ENCODE measurements around the gene PA2G4. TPM values are rescaled to one million over a fixed set of nuclear protein-coding genes. Genes with fewer than 3 reads are reported as not detected.

Gene PA2G4
- total RNA-seq, 1 donor, result 115 TPM

DNA sequence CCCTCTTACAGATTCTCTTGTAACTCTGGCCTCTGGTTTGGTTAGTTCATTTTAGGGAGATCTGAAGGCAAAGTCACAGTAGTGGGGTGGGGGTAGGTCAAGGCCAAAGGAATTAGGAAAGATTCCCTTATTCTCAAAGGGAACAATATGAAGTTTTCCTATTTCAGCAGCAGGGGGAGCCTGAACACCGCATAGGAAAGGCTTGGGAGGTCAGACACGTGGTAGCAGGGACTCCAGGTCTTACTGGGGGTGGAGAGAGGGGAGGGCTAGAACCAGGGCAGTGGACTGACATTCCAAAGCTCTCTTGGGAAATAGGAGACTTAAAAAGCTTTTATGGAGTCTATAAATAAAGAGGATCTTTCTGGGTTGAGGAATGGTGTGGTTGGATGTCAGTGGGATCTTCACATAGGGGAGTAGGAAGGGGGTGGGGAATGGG, 15.0 kb downstream of the PA2G4 start:
- peaks cover 39% of the 10 kb centered on the region for H3K79me2 ChIP-seq (ENCODE audit: insufficient read depth, low read length)
- H3K4me1 ChIP-seq (ENCODE audit: insufficient read depth, low read length), result peaks cover 29% of the 10 kb centered on the region
- no peaks in the 10 kb centered on the region for H3K9me3 ChIP-seq (ENCODE audit: low read depth, low read length)
- peak; percentile 93 for DNase-seq (ENCODE audit: insufficient read length, low spot score, missing footprints)
- H3K36me3 ChIP-seq (ENCODE audit: insufficient read depth, low read length), result peaks cover 18% of the 10 kb centered on the region
- peak overlapping the region; percentile 92 for H3K27ac ChIP-seq (ENCODE audit: low read depth, low read length)
- TF ChIP-seq, protein P1, sequence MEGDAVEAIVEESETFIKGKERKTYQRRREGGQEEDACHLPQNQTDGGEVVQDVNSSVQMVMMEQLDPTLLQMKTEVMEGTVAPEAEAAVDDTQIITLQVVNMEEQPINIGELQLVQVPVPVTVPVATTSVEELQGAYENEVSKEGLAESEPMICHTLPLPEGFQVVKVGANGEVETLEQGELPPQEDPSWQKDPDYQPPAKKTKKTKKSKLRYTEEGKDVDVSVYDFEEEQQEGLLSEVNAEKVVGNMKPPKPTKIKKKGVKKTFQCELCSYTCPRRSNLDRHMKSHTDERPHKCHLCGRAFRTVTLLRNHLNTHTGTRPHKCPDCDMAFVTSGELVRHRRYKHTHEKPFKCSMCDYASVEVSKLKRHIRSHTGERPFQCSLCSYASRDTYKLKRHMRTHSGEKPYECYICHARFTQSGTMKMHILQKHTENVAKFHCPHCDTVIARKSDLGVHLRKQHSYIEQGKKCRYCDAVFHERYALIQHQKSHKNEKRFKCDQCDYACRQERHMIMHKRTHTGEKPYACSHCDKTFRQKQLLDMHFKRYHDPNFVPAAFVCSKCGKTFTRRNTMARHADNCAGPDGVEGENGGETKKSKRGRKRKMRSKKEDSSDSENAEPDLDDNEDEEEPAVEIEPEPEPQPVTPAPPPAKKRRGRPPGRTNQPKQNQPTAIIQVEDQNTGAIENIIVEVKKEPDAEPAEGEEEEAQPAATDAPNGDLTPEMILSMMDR (IDR thresholded peaks at IDR 0.05; ENCODE audit: extremely low read depth, low read depth, low read length), result peak; percentile 86
- no peak overlapping the region for H2AFZ ChIP-seq (ENCODE audit: low read length)
- H4K20me1 ChIP-seq (ENCODE audit: insufficient read depth, low read length), result peaks cover 16% of the 10 kb centered on the region
- peak overlapping the region; percentile 85 for H3K4me3 ChIP-seq (ENCODE audit: insufficient read depth, low read length)
- peak overlapping the region; percentile 99 for H3K4me2 ChIP-seq (ENCODE audit: insufficient read depth, low read length)
- H3K27me3 ChIP-seq (ENCODE audit: insufficient read depth, low read length), result no peaks in the 10 kb centered on the region

DNA sequence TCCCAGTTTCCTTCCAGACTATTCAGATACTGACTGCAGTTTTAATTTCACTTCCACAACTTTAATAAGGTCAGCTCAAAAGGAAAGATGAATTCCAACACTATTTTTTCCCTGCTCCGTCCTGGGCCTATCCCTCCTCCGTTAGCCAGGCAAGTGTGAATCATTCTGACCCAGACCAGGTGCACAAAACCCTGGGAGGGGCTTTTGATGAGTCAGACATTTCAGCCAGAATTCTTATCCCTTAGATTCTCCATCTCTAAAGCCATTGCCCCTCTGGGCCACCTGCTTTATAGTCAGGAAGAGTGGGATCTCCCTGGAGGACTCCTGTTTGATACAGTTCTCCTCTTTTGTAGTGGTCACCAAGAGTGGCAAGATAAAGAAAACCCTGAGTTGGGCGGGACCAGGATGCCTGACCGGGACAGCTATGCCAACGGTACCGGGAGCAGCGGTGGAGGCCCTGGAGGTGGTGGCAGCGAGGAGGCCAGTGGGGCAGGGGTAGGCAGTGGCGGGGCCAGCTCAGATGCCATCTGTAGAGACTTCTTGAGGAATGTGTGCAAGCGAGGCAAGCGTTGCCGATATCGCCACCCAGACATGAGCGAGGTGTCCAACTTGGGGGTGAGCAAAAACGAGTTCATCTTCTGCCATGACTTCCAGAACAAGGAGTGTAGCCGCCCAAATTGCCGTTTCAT, 15.9 kb downstream of the PA2G4 start:
- Histone ChIP-seq H2AFZ (ENCODE audit: low read length) (no peak overlapping the region), H3K27ac (ENCODE audit: low read depth, low read length) (peak overlapping the region; percentile 26), H3K4me1 (ENCODE audit: insufficient read depth, low read length) (peaks cover 25% of the 10 kb centered on the region), H3K27me3 (ENCODE audit: insufficient read depth, low read length) (no peaks in the 10 kb centered on the region), H3K79me2 (ENCODE audit: insufficient read depth, low read length) (peaks cover 39% of the 10 kb centered on the region), H3K36me3 (ENCODE audit: insufficient read depth, low read length) (peaks cover 18% of the 10 kb centered on the region), H3K4me3 (ENCODE audit: insufficient read depth, low read length) (no peak overlapping the region), H3K4me2 (ENCODE audit: insufficient read depth, low read length) (peak overlapping the region; percentile 99), H3K9me3 (ENCODE audit: low read depth, low read length) (no peaks in the 10 kb centered on the region), H4K20me1 (ENCODE audit: insufficient read depth, low read length) (peaks cover 16% of the 10 kb centered on the region)
- TF ChIP-seq, protein P1 (IDR thresholded peaks at IDR 0.05; ENCODE audit: extremely low read depth, low read depth, low read length), result no peak
- DNase-seq (ENCODE audit: insufficient read length, low spot score, missing footprints), result no peak

DNA sequence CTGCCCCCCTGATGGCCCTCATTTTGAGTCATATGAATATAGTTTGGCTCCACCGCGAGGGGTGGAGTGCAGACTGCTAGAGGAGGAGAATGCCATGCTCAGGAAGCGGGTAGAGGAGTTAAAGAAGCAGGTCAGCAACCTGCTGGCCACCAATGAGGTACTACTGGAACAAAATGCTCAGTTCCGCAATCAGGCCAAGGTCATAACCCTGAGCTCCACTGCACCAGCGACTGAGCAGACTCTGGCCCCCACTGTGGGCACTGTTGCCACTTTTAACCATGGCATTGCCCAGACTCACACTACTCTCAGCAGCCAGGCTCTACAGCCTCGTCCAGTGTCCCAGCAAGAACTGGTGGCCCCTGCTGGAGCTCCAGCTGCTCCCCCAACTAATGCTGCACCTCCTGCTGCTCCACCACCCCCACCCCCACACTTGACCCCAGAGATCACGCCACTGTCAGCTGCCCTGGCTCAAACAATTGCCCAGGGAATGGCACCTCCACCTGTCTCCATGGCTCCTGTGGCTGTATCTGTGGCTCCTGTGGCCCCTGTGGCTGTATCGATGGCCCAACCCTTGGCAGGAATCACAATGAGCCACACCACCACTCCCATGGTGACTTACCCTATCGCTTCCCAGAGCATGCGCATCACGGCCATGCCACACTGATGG, 17.0 kb downstream of the PA2G4 start:
- H3K27ac ChIP-seq (ENCODE audit: low read depth, low read length), result no peak overlapping the region
- no peaks in the 10 kb centered on the region for H3K27me3 ChIP-seq (ENCODE audit: insufficient read depth, low read length)
- no peak overlapping the region for H3K4me3 ChIP-seq (ENCODE audit: insufficient read depth, low read length)
- TF ChIP-seq, protein P1 (IDR thresholded peaks at IDR 0.05; ENCODE audit: extremely low read depth, low read depth, low read length), result no peak
- H3K9me3 ChIP-seq (ENCODE audit: low read depth, low read length), result no peaks in the 10 kb centered on the region
- DNase-seq (ENCODE audit: insufficient read length, low spot score, missing footprints), result no peak
- no peak overlapping the region for H3K4me2 ChIP-seq (ENCODE audit: insufficient read depth, low read length)
- peaks cover 40% of the 10 kb centered on the region for H3K79me2 ChIP-seq (ENCODE audit: insufficient read depth, low read length)
- peaks cover 18% of the 10 kb centered on the region for H3K36me3 ChIP-seq (ENCODE audit: insufficient read depth, low read length)
- peaks cover 16% of the 10 kb centered on the region for H4K20me1 ChIP-seq (ENCODE audit: insufficient read depth, low read length)
- H2AFZ ChIP-seq (ENCODE audit: low read length), result no peak overlapping the region
- peaks cover 26% of the 10 kb centered on the region for H3K4me1 ChIP-seq (ENCODE audit: insufficient read depth, low read length)

DNA sequence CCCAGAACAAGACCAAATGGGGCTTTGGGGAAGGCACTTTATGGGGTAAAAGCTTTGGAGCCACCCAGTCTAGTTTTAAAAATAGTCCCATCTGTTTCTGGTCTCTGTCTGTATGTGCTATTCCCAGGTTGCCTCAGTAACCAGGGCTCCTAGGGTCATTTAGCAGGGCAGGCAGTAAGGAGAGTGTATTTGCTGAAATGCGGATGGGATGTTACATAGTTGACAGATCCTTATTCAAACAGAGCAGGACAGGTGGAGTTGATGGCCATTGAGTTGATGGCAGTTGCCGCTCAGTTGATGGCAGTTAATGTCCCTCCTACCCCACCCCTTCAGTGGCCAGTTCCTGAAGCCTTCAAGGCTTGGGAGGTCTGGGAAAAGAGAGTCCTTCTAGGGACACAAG, 18.3 kb downstream of the PA2G4 start:
- no peak overlapping the region for H3K27ac ChIP-seq (ENCODE audit: low read depth, low read length)
- H3K4me3 ChIP-seq (ENCODE audit: insufficient read depth, low read length), result no peak overlapping the region
- H3K4me1 ChIP-seq (ENCODE audit: insufficient read depth, low read length), result peaks cover 37% of the 10 kb centered on the region
- no peak for DNase-seq (ENCODE audit: insufficient read length, low spot score, missing footprints)
- no peaks in the 10 kb centered on the region for H3K9me3 ChIP-seq (ENCODE audit: low read depth, low read length)
- H3K79me2 ChIP-seq (ENCODE audit: insufficient read depth, low read length), result peaks cover 32% of the 10 kb centered on the region
- H3K27me3 ChIP-seq (ENCODE audit: insufficient read depth, low read length), result no peaks in the 10 kb centered on the region
- TF ChIP-seq, protein P1 (IDR thresholded peaks at IDR 0.05; ENCODE audit: extremely low read depth, low read depth, low read length), result no peak
- no peak overlapping the region for H2AFZ ChIP-seq (ENCODE audit: low read length)
- H3K36me3 ChIP-seq (ENCODE audit: insufficient read depth, low read length), result peaks cover 13% of the 10 kb centered on the region
- no peak overlapping the region for H3K4me2 ChIP-seq (ENCODE audit: insufficient read depth, low read length)
- peaks cover 8% of the 10 kb centered on the region for H4K20me1 ChIP-seq (ENCODE audit: insufficient read depth, low read length)

Data from osteoblast (primary cell).